ENCODE measurements around the gene KIAA1755.

Gene KIAA1755

GRCh38 chr20:38223743-38224100, 36.8 kb downstream of the KIAA1755 start:
- no peak overlapping the region for H3K4me3 ChIP-seq (ENCODE audit: low read length)
- no peak for TF ChIP-seq CTCF (conservative IDR thresholded peaks at IDR 0.05; ENCODE audit: low read depth, low read length)

GRCh38 chr20:38222923-38223742, 37.4 kb downstream of the KIAA1755 start:
- no peak for TF ChIP-seq CTCF (conservative IDR thresholded peaks at IDR 0.05; ENCODE audit: low read depth, low read length)
- no peak overlapping the region for H3K4me3 ChIP-seq (ENCODE audit: low read length)
- no peak for DNase-seq (ENCODE audit: low read depth)

More at GRCh38 chr20:38223743-38224100, 36.8 kb downstream of the KIAA1755 start:
- DNase-seq (ENCODE audit: low read depth), result no peak

GRCh38 chr20:38222231-38222922, 38.2 kb downstream of the KIAA1755 start:
- no peak overlapping the region for H3K4me3 ChIP-seq (ENCODE audit: low read length)
- no peak for DNase-seq (ENCODE audit: low read depth)
- peak; percentile 98 for TF ChIP-seq CTCF (conservative IDR thresholded peaks at IDR 0.05; ENCODE audit: low read depth, low read length)

GRCh38 chr20:38221119-38221589, 39.4 kb downstream of the KIAA1755 start:
- no peak overlapping the region for H3K4me3 ChIP-seq (ENCODE audit: low read length)
- peak; percentile 95 for TF ChIP-seq CTCF (conservative IDR thresholded peaks at IDR 0.05; ENCODE audit: low read depth, low read length)
- DNase-seq (ENCODE audit: low read depth), result no peak

DNA sequence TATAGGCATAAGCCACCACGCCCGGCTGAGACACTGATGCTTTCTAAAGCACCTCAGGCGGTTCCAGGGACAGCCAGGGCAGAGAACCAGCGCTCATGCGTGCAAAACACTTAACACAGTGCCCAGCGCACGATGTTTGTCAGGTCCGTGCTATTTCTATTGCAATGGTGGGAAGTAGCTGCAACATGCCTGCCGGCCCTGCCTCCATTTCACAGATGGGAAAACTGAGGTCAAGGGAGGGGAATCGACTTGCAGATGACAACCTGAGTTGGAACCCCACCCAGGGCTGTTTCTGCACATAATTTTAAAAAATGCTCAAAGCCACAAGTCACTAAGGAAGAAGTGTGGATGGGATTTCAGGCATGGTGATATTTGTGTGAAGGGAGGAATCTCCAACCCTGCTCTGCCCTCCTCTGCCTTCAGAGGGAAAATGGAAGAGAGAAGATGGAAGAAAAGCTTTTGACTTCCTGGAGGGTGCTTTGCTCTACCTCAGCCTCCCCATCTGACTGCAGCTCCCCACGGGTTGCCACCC, 39.9 kb downstream of the KIAA1755 start:
- TF ChIP-seq CTCF (conservative IDR thresholded peaks at IDR 0.05; ENCODE audit: low read depth, low read length), result no peak
- DNase-seq (ENCODE audit: low read depth), result no peak
- no peak overlapping the region for H3K4me3 ChIP-seq (ENCODE audit: low read length)

DNA sequence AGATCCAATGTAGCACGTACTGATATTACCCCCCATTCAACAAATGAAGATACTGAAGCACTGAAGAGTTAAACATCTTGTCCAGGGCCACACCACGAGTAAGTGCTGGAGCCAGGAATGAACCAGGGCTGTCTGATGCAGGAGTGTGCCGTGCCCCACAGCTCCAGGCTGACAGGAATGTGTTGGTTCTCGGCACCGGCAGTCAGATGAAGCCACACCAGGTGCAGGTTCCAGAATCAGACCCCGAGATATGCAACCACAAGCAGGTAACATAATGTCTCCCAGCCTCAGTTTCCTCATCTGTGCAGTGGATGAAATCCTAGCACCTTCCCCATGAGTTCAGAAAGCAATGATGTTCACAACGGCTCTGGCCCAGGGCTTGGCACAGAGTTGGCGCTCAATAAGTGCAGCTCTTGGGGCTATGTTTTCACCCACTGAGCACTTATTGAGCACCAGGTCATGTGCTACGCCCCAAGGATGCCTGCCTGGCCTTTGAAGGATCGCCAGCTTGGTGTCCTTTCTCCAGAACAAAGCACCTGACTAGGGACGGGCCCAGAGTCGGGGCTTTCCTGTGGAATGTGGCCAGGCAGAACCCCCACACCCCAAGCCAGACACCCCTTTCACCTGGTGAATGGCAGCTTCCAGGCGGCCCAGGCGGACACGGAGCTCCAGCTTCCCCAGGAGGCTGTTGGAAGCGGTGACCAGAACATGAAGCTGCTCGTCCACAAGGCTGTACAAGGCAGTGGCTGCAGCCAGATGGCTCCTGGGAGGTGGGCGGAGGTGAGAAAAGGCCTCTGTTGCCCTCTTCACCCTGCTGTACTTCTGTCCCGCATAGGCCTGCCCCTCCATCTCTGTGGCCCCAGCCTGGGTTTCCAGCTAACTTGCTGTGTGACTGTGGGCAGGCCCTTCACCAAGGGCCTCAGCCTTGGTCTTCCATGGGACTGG, 41.3 kb downstream of the KIAA1755 start:
- no peak for DNase-seq (ENCODE audit: low read depth)
- H3K4me3 ChIP-seq (ENCODE audit: low read length), result no peak overlapping the region
- TF ChIP-seq CTCF (conservative IDR thresholded peaks at IDR 0.05; ENCODE audit: low read depth, low read length), result no peak

All from retinal pigment epithelial cell (primary cell).